ENCODE data around the gene TSPO2.
"Not testable (repeated sequence)": the region's sequence is repeated elsewhere in the genome, so short reads cannot be mapped to it uniquely, and the experiment has no call there.

TSPO2 gene

GRCh38 chr6:41042226-41043055 lies at the start of gene TSPO2:
TSPO2 (plus strand) TSS chr6:41042467; CDS start chr6:41042986, 519 bp downstream.
- no peak for DNase-seq

- DNase-seq = no peak
These were observed 49.5 kb upstream of the TSPO2 start for GRCh38 chr6:40992746-40993145.

GRCh38 chr6:40996591-40997233 lies 45.6 kb upstream of the TSPO2 start:
- no peak for DNase-seq

- DNase-seq = no peak
These were observed 44.9 kb upstream of the TSPO2 start for GRCh38 chr6:40997234-40997957.

- DNase-seq = no peak
These were observed 43.6 kb upstream of the TSPO2 start for GRCh38 chr6:40998661-40999060.

GRCh38 chr6:40999569-40999968 lies 42.7 kb upstream of the TSPO2 start:
- DNase-seq = no peak

GRCh38 chr6:41000248-41000647 lies 42.0 kb upstream of the TSPO2 start:
- no peak for DNase-seq

GRCh38 chr6:41002168-41002567 lies 40.1 kb upstream of the TSPO2 start:
- DNase-seq = no peak

GRCh38 chr6:41006217-41006616 lies 36.0 kb upstream of the TSPO2 start:
- not testable (repeated sequence) for DNase-seq

- not testable (repeated sequence) for DNase-seq
These were observed 35.3 kb upstream of the TSPO2 start for GRCh38 chr6:41006980-41007379.

GRCh38 chr6:41008011-41008410 lies 34.3 kb upstream of the TSPO2 start:
- no peak for DNase-seq

GRCh38 chr6:41009669-41010068 lies 32.6 kb upstream of the TSPO2 start:
- no peak for DNase-seq

GRCh38 chr6:41011673-41012072 lies 30.6 kb upstream of the TSPO2 start:
- DNase-seq = no peak

- no peak for DNase-seq
These were observed 28.7 kb upstream of the TSPO2 start for GRCh38 chr6:41013466-41014153.

- DNase-seq = no peak
These were observed 27.5 kb upstream of the TSPO2 start for GRCh38 chr6:41014780-41015179.

- DNase-seq = not testable (repeated sequence)
These were observed 26.4 kb upstream of the TSPO2 start for GRCh38 chr6:41015860-41016259.

GRCh38 chr6:41017663-41018062 lies 24.6 kb upstream of the TSPO2 start:
- DNase-seq = no peak

GRCh38 chr6:41021832-41022231 lies 20.4 kb upstream of the TSPO2 start:
- DNase-seq = peak; percentile 31

- DNase-seq = no peak
These were observed 20.0 kb upstream of the TSPO2 start for GRCh38 chr6:41022294-41022693.

- no peak for DNase-seq
These were observed 19.2 kb upstream of the TSPO2 start for GRCh38 chr6:41023114-41023513.

- no peak for DNase-seq
These were observed 16.2 kb upstream of the TSPO2 start for GRCh38 chr6:41025966-41026530.

GRCh38 chr6:41027241-41027640 lies 15.0 kb upstream of the TSPO2 start:
- DNase-seq = no peak

Measured in NCI-H524 treated with DMSO at 0.1 percent for 48 hours (cell line).